H1 (cell line): ENCODE data around the gene SNTG2. TPM values are rescaled to one million over a fixed set of nuclear protein-coding genes. Genes with fewer than 3 reads are reported as not detected.
A peak's percentile ranks its signal among the peaks of the same experiment; 100 is the strongest.

Experiments used
- CTCF ChIA-PET: fragments of 300-600 bp; sonication (Branson Sonifier 250); formaldehyde crosslinking; loops from one replicate; lab custom pipeline; 2021; ENCODE audit not compliant: partially characterized antibody; lab: Charles Lee
- POLR2A ChIA-PET: fragments of 300-600 bp; sonication (Branson Sonifier 250); formaldehyde crosslinking; loops from one replicate; lab custom pipeline; 2021; ENCODE audit warnings: inconsistent platforms; ENCODE audit not compliant: partially characterized antibody; lab: Charles Lee
- DNase-seq, 2 experiments: peaks; one replicate each; pipeline versions ENCODE4 v3.0.0 to v3.0.0-alpha.2; 2010 to 2022; ENCODE audit warnings: low spot score in 2 of 2, low read depth in 1 of 2, mixed read lengths in 1 of 2
- FAIRE-seq: peaks from 2 replicates; lab custom pipeline; 2011; peaks lifted over from hg19 to GRCh38; lab: Jason Lieb, UNC
- H2AFZ ChIP-seq: 2 replicates; pipeline ENCODE4 v1.8.1; 2012; ENCODE audit warnings: low read length, inconsistent platforms
- H2AK5ac ChIP-seq: 2 replicates; pipeline ENCODE4 v1.6.1; 2013; ENCODE audit warnings: low read depth, low read length
- H2BK120ac ChIP-seq: replicated peaks from 2 replicates; pipeline ENCODE3; 2013; ENCODE audit warnings: low read depth, low read length, inconsistent platforms
- H2BK12ac ChIP-seq: 2 replicates; pipeline ENCODE4 v1.6.1; 2013; ENCODE audit warnings: low read depth, low read length
- H2BK15ac ChIP-seq: 2 replicates; pipeline ENCODE4 v1.6.1; 2013; ENCODE audit warnings: low read length
- H2BK20ac ChIP-seq: 2 replicates; pipeline ENCODE4 v1.6.1; 2013; ENCODE audit warnings: low read length
- H2BK5ac ChIP-seq: 2 replicates; pipeline ENCODE4 v1.6.1; 2013; ENCODE audit warnings: low read depth, low read length
- H3K14ac ChIP-seq: 2 replicates; pipeline ENCODE4 v1.6.1; 2013; ENCODE audit warnings: inconsistent platforms; ENCODE audit not compliant: insufficient read length
- H3K18ac ChIP-seq: 2 replicates; pipeline ENCODE4 v1.6.1; 2013; ENCODE audit warnings: low read length; ENCODE audit errors: extremely low read depth
- H3K23ac ChIP-seq: 2 replicates; pipeline ENCODE4 v1.6.1; 2013; ENCODE audit warnings: inconsistent platforms; ENCODE audit not compliant: insufficient read length
- H3K23me2 ChIP-seq: 2 replicates; pipeline ENCODE4 v1.6.1; 2013; ENCODE audit warnings: low read depth, low read length
- H3K27ac ChIP-seq: 2 replicates; pipeline ENCODE4 v1.6.1; 2011; ENCODE audit warnings: low read depth, low read length, inconsistent platforms
- H3K27me3 ChIP-seq, 4 experiments: replicated peaks in 1 of 4; 1 replicate in 1 of 4; 2 replicates in 3 of 4; pipeline versions ENCODE4 v1.6.1 to v1.8.1; 2011 to 2013; ENCODE audit warnings: low read length in 3 of 4, mild to moderate bottlenecking in 3 of 4, inconsistent platforms in 2 of 4, mixed read lengths in 2 of 4, moderate library complexity in 1 of 4; ENCODE audit not compliant: control insufficient read depth in 3 of 4, insufficient read depth in 3 of 4; ENCODE audit errors: extremely low read depth in 1 of 4
- H3K36me3 ChIP-seq, 4 experiments: 2 replicates each; pipeline versions ENCODE4 v1.6.1 to v1.8.1; 2011 to 2013; ENCODE audit warnings: mild to moderate bottlenecking in 4 of 4, low read length in 3 of 4, moderate library complexity in 2 of 4, control low read depth in 1 of 4, inconsistent platforms in 1 of 4; ENCODE audit not compliant: insufficient read depth in 4 of 4, control insufficient read depth in 2 of 4
- H3K4ac ChIP-seq: replicated peaks from 2 replicates; pipeline ENCODE3; 2013; ENCODE audit warnings: low read length, low read depth, mixed read lengths, inconsistent platforms; ENCODE audit not compliant: insufficient read length
- H3K4me1 ChIP-seq, 4 experiments: replicated peaks in 1 of 4; 1 replicate in 1 of 4; 2 replicates in 3 of 4; pipeline versions ENCODE4 v1.6.1 to v1.8.1; 2011 to 2013; ENCODE audit warnings: low read length in 3 of 4, inconsistent platforms in 2 of 4, mixed read lengths in 1 of 4; ENCODE audit not compliant: insufficient read depth in 4 of 4, control insufficient read depth in 3 of 4
- H3K4me2 ChIP-seq, 2 experiments: 2 replicates each; pipeline versions ENCODE4 v1.6.1 to v1.8.1; 2011 to 2013; ENCODE audit warnings: low read depth in 2 of 2, low read length in 2 of 2, control low read depth in 1 of 2, inconsistent platforms in 1 of 2, mild to moderate bottlenecking in 1 of 2; ENCODE audit not compliant: insufficient read depth in 1 of 2
- H3K4me3 ChIP-seq, 4 experiments: fragments of 200-600, 300-600 bp in 1 of 4; sonication (generic), shearing (Covaris generic), sonication (Bioruptor Twin) in 1 of 4; 2 replicates each; pipeline versions ENCODE4 v1.5.1 to v1.8.1; 2011 to 2016; ENCODE audit warnings: low read length in 4 of 4, low read depth in 3 of 4, control low read depth in 2 of 4, inconsistent platforms in 2 of 4, mild to moderate bottlenecking in 2 of 4, mixed read lengths in 1 of 4, moderate library complexity in 1 of 4; ENCODE audit not compliant: insufficient read depth in 2 of 4; ENCODE audit errors: extremely low read depth in 1 of 4
- H3K56ac ChIP-seq: replicated peaks from 2 replicates; pipeline ENCODE3; 2013; ENCODE audit warnings: low read depth, mild to moderate bottlenecking, mixed read lengths, low read length, inconsistent platforms; ENCODE audit not compliant: insufficient read length
- H3K79me1 ChIP-seq: 2 replicates; pipeline ENCODE4 v1.6.1; 2013; ENCODE audit warnings: low read depth, low read length, control low read depth
- H3K79me2 ChIP-seq, 2 experiments: 2 replicates each; pipeline versions ENCODE4 v1.6.1 to v1.8.1; 2012 to 2013; ENCODE audit warnings: low read length in 2 of 2, mild to moderate bottlenecking in 2 of 2, inconsistent platforms in 1 of 2; ENCODE audit not compliant: insufficient read depth in 2 of 2, control insufficient read depth in 1 of 2
- H3K9ac ChIP-seq, 4 experiments: replicated peaks in 1 of 4; 1 replicate in 1 of 4; 2 replicates in 3 of 4; pipeline versions ENCODE4 v1.6.1 to v1.8.1; 2011 to 2013; ENCODE audit warnings: low read depth in 3 of 4, low read length in 3 of 4, control low read depth in 2 of 4, mild to moderate bottlenecking in 2 of 4, moderate library complexity in 2 of 4, inconsistent platforms in 1 of 4; ENCODE audit errors: extremely low read depth in 1 of 4
- H3K9me3 ChIP-seq, 2 experiments: 2 replicates each; pipeline versions ENCODE4 v1.6.1 to v1.8.1; 2012 to 2013; ENCODE audit warnings: mild to moderate bottlenecking in 2 of 2, moderate library complexity in 2 of 2, control low read depth in 1 of 2, inconsistent platforms in 1 of 2, low read depth in 1 of 2, low read length in 1 of 2, mixed read lengths in 1 of 2; ENCODE audit not compliant: insufficient read depth in 2 of 2
- H4K20me1 ChIP-seq, 2 experiments: replicated peaks in 1 of 2; 2 replicates each; pipeline versions ENCODE3 to v1.8.1; 2011 to 2013; ENCODE audit warnings: inconsistent platforms in 2 of 2, low read length in 2 of 2, mild to moderate bottlenecking in 1 of 2; ENCODE audit not compliant: insufficient read depth in 2 of 2, control insufficient read depth in 1 of 2
- H4K5ac ChIP-seq: 2 replicates; pipeline ENCODE4 v1.6.1; 2013; ENCODE audit warnings: low read length, low read depth, mixed read lengths, inconsistent platforms; ENCODE audit not compliant: insufficient read length
- H4K8ac ChIP-seq: 2 replicates; pipeline ENCODE4 v1.8.0; 2013; ENCODE audit warnings: mild to moderate bottlenecking, moderate library complexity, low read length, inconsistent platforms; ENCODE audit not compliant: insufficient read depth; ENCODE audit errors: extremely low read depth
- H4K91ac ChIP-seq: replicated peaks from 2 replicates; pipeline ENCODE3; 2013; ENCODE audit warnings: low read length, mixed read lengths, inconsistent platforms; ENCODE audit not compliant: insufficient read length
- CEBPB ChIP-seq: IDR thresholded peaks from 2 replicates; pipeline ENCODE4 v1.6.1; 2012; ENCODE audit warnings: low read depth, low read length
- CHD2 ChIP-seq: IDR thresholded peaks from 2 replicates; pipeline ENCODE4 v1.6.1; 2012; ENCODE audit warnings: low read length, improper control_type of control experiment
- EZH2 ChIP-seq: fragments of 200-600 bp; sonication (generic); IDR thresholded peaks from 2 replicates; pipeline ENCODE4 v1.7.1; 2012; ENCODE audit warnings: low read depth, mild to moderate bottlenecking, moderate library complexity, low read length, inconsistent platforms; ENCODE audit not compliant: severe bottlenecking
- FOSL1 ChIP-seq: IDR thresholded peaks from 2 replicates; pipeline ENCODE4 v1.6.1; 2011; ENCODE audit warnings: mild to moderate bottlenecking, low read depth, low read length, moderate library complexity; ENCODE audit not compliant: insufficient read depth
- JUND ChIP-seq: IDR thresholded peaks from 2 replicates; pipeline ENCODE4 v1.6.1; 2011; ENCODE audit warnings: mild to moderate bottlenecking, improper control_type of control experiment, low read length
- KDM5A ChIP-seq: fragments of 200-600 bp; IDR thresholded peaks from 2 replicates; pipeline ENCODE4 v1.7.1; 2012; ENCODE audit warnings: mild to moderate bottlenecking, low read length, inconsistent platforms, mixed read lengths
- PHF8 ChIP-seq: fragments of 200-600 bp; sonication (generic); conservative IDR thresholded peaks from 2 replicates; pipeline ENCODE4 v1.7.1; 2012; ENCODE audit warnings: low read depth, mild to moderate bottlenecking, inconsistent platforms, low read length, moderate library complexity
- RBBP5 ChIP-seq: IDR thresholded peaks from 2 replicates; pipeline ENCODE4 v1.7.1; 2012; ENCODE audit warnings: low read depth, mild to moderate bottlenecking, inconsistent platforms, low read length, moderate library complexity, borderline replicate concordance
- SAP30 ChIP-seq: fragments of 300-600 bp; sonication (generic); IDR thresholded peaks from 2 replicates; pipeline ENCODE4 v1.7.1; 2012; ENCODE audit warnings: low read length, moderate library complexity, mild to moderate bottlenecking, inconsistent platforms; ENCODE audit not compliant: insufficient read depth, insufficient replicate concordance
- SIX5 ChIP-seq: IDR thresholded peaks from 2 replicates; pipeline ENCODE4 v1.6.1; 2011; ENCODE audit warnings: mild to moderate bottlenecking, low read depth, low read length
- WGBS, 2 experiments: shearing (Covaris generic) in 1 of 2; methylation state at CpG; one replicate each; pipeline versions ENCODE4 v1.1.6 to v1.1.7; 2013 to 2015; ENCODE audit warnings: low lambda C conversion rate in 2 of 2, mixed read lengths in 2 of 2, inconsistent platforms in 1 of 2, low coverage in 1 of 2, missing lambda C conversion rate in 1 of 2; ENCODE audit not compliant: insufficient replicate concordance in 2 of 2, insufficient coverage in 1 of 2, insufficient read length in 1 of 2; ENCODE audit errors: extremely low coverage in 1 of 2, missing lambda C conversion rate in 1 of 2; 5-methylcytosine and 5-hydroxymethylcytosine counted together
- polyA plus RNA-seq, 7 experiments: library from polyadenylated mRNA; depleted of rRNA in 3 of 7; stranded (reverse) in 5 of 7; unstranded in 2 of 7; fragments of >200 nt in 5 of 7; fragments of 200-250 nt in 2 of 7; gene quantifications; 1 replicate in 5 of 7; 2 replicates in 1 of 7; 4 replicates in 1 of 7; pipeline versions ENCODE4 v1.2.1 to v1.2.3, GENCODE V29; 2011 to 2013; ENCODE audit warnings: missing spikeins in 2 of 7, mixed read lengths in 2 of 7
- total RNA-seq: library from RNA; stranded (reverse); fragmentation: NEBNext Ultra II Directional; extraction: Animal tissue kit (Norgen Biotek cat#: 25700); gene quantifications from 2 replicates; pipeline ENCODE4 v1.2.1, GENCODE V29; 2021
- TF ChIP-seq, protein P1 (sequence below): IDR thresholded peaks from 2 replicates; pipeline ENCODE4 v1.6.1; 2011; ENCODE audit warnings: low read length, improper control_type of control experiment

Gene SNTG2
- total and polyA plus RNA-seq, 2 of the 8 experiments (the other 6 are each of a cell fraction or from before 2014, with no cell fraction given), result 6.6 to 18.1 TPM

DNA sequence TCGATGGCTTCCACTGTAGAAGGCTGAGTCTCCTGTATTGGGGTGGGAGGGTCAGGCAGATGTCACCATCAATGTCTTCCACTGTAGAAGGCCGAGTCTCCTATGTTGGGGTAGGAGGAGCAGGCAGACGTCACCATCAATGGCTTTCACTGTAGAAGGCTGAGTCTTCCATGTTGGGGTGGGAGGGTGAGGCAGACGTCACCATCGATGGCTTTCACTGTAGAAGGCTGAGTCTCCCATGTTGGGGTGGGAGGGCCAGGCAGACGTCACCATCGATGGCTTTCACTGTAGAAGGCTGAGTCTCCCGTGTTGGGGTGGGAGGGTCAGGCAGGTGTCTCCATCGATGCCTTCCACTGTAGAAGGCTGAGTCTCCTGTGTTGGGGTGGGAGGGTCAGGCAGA is 345.1 kb downstream of the SNTG2 start:
- Histone ChIP-seq H3K4me1 (peaks cover 0 to 3% (median 0%) of the 10 kb centered on the region in 4 experiments; a peak in 1 of 7 replicates), H3K36me3 (no peaks in the 10 kb centered on the region), H3K23ac (no peak overlapping the region), H3K56ac (no peak overlapping the region), H2BK5ac (no peak overlapping the region), H2AFZ (no peak overlapping the region), H3K9me3 (no peaks in the 10 kb centered on the region), H3K27me3 (peaks cover 0 to 2% (median 0%) of the 10 kb centered on the region in 4 experiments; a peak in 1 of 7 replicates), H3K79me1 (no peaks in the 10 kb centered on the region), H3K23me2 (no peaks in the 10 kb centered on the region), H4K91ac (no peak overlapping the region), H2BK120ac (no peak overlapping the region), H3K27ac (no peak overlapping the region), H3K4ac (no peak overlapping the region), H3K4me3 (no peak overlapping the region), H3K4me2 (no peak overlapping the region), H2BK20ac (no peak overlapping the region), H2BK15ac (no peak overlapping the region), H4K8ac (no peak overlapping the region), H3K14ac (no peak overlapping the region), H2BK12ac (no peak overlapping the region), H4K5ac (no peak overlapping the region), H3K9ac (no peak overlapping the region), H4K20me1 (peaks cover 0 to 2% of the 10 kb centered on the region in 2 experiments), H3K18ac (no peak overlapping the region), H2AK5ac (0 out of 2 replicates have a peak overlapping the region, but pooled peaks have one; percentile 65), H3K79me2 (no peaks in the 10 kb centered on the region)
- FAIRE-seq (no peak), DNase-seq (no peak)
- ChIA-PET POLR2A (no interaction called here), CTCF (no interaction called here)
- WGBS, 2 experiments, result 90% methylated on average over 9 of the region's 9 CpGs; no CpG with 5 or more reads in 1 of the 2 experiments
- no peak for TF ChIP-seq FOSL1
- TF ChIP-seq, protein P1, sequence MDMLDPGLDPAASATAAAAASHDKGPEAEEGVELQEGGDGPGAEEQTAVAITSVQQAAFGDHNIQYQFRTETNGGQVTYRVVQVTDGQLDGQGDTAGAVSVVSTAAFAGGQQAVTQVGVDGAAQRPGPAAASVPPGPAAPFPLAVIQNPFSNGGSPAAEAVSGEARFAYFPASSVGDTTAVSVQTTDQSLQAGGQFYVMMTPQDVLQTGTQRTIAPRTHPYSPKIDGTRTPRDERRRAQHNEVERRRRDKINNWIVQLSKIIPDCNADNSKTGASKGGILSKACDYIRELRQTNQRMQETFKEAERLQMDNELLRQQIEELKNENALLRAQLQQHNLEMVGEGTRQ, result no peak
- TF ChIP-seq CEBPB, result no peak
- no peak for TF ChIP-seq PHF8
- no peak for TF ChIP-seq KDM5A
- no peak for TF ChIP-seq SAP30
- no peak for TF ChIP-seq SIX5
- no peak for TF ChIP-seq CHD2
- no peak for TF ChIP-seq JUND
- TF ChIP-seq RBBP5, result no peak
- TF ChIP-seq EZH2, result no peak
